Smooth muscle cell of the brain vasculature (primary cell): ENCODE data around the gene DOCK2.
"Not testable (repeated sequence)": the region's sequence is repeated elsewhere in the genome, so short reads cannot be mapped to it uniquely, and the experiment has no call there.

Experiments
- DNase-seq: peaks from one replicate; pipeline ENCODE4 v3.0.0-alpha.2; 2012; ENCODE audit warnings: low read depth, low spot score

DOCK2 gene

DNA sequence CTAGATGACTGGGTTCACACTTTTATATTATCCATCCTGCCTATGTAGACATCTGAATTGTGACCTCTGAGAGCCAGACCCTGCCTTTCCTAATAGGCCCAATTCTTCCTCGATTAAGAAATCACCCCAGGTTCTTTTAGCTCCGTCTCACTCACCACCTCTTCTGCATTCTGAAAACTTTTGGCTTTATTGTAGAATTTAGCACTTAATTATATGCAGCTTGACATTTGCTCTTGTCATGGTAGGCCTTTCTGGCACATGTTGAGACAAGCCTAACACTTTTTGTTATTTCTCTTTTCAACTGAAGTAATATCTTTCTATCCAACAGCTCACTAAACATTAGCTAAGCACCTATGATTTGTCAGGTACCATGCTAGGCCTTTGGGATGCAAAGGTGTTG lies 180.0 kb downstream of the DOCK2 start:
- no peak for DNase-seq

DNA sequence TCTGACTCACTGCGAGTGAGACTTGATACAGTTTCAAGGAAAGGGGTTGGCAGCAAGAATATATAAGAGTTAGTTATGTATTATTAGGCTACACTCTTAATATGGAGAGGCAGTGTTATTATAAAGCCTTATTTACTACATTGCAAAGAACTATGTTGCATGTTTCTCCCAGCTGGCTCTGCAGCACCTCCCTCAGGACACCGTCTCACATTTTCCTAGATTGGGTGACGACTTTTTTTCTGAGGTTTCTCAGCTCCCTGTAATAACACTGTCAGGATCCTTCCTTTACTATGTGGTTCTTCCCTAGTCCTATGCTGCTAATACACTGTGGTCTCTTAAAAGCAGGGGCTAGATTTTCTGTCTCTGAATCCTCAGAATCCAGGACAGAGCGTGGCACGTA lies 189.5 kb downstream of the DOCK2 start:
- DNase-seq, result no peak

GRCh38 chr5:169827769-169828168 lies 190.7 kb downstream of the DOCK2 start:
- no peak for DNase-seq

DNA sequence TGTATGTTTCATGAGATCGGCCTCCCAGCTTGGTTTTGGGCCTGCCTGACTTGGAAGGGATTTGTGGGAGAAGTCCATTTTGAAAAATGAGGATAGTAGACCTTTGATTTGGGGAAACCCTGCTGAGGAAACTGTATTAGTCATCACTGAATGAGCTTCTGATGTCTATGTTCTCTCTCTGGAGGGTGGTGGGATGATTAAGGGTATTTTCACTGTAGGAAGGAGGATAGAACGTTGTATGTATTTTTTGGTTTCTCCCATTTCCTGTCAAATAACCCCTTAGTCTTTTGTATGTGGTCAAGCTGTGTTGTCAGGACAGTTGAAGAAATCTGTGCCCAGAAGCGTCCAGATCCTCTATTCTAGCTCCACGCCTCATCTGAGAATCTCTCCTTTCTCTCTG lies 191.3 kb downstream of the DOCK2 start:
- no peak for DNase-seq

- DNase-seq, result no peak
Observed at GRCh38 chr5:169831331-169831730, 194.3 kb downstream of the DOCK2 start.

DNA sequence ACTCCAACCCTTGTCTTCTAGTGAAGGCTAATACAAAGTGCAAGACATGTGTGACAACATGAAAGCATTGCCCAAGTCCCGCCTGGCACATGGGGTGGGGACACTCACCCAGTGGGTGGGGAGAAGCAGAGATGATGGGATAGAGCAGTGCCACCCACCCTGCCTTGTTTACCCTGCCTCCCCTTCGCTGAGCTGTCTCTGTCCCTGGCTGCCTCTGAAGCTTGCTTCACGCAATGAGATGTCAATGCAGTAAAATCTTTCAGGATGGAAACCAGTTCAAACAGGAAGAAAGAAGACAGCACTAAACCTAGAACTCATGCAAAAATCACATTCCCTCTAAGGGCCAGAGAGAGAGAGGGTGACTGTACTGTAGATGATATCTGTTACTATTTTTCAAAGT lies 195.2 kb downstream of the DOCK2 start:
- no peak for DNase-seq

DNA sequence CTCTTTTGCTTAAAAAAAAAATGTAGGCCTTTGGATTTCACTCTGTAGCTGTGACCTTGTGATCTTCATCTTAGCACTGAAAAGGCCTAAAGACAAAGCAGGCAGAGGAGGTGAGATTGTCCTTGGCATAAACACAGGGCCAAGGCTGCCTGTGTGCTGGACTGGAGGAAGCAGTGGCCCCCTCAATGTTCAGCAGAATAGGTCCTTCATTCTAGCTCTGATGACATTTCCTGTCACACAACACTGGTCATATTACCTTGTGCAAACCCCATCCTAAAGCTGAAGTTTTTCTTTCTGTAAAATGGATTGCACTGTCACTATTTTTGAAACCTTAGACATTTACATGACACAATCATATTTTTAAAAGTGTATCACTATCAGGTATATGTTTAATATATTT lies 195.8 kb downstream of the DOCK2 start:
- no peak for DNase-seq

DNA sequence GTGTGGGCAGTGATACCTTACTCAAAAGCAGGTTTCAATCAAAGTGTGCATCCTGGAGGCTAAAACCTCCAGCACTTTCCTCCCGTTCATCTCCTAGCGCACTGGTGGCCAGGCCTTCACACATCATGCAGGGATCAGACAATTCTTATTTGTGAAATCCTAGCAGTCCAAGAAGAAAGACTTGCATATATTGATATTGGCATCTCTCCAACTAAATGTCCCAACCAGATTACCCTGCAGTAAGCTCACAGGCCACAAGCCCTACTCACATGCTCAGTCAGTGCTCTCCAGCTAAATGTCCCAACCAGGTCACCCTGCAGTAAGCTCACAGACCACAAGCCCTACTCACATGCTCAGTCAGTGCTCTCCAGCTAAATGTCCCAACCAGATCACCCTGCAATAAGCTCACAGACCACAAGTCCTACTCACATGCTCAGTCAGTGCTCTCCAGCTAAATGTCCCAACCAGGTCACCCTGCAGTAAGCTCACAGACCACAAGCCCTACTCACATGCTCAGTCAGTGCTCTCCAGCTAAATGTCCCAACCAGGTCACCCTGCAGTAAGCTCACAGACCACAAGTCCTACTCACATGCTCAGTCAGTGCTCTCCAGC lies 196.7 kb downstream of the DOCK2 start:
- DNase-seq, result peak; percentile 26

GRCh38 chr5:169834540-169834939 lies 197.5 kb downstream of the DOCK2 start:
- DNase-seq, result not testable (repeated sequence)

DNA sequence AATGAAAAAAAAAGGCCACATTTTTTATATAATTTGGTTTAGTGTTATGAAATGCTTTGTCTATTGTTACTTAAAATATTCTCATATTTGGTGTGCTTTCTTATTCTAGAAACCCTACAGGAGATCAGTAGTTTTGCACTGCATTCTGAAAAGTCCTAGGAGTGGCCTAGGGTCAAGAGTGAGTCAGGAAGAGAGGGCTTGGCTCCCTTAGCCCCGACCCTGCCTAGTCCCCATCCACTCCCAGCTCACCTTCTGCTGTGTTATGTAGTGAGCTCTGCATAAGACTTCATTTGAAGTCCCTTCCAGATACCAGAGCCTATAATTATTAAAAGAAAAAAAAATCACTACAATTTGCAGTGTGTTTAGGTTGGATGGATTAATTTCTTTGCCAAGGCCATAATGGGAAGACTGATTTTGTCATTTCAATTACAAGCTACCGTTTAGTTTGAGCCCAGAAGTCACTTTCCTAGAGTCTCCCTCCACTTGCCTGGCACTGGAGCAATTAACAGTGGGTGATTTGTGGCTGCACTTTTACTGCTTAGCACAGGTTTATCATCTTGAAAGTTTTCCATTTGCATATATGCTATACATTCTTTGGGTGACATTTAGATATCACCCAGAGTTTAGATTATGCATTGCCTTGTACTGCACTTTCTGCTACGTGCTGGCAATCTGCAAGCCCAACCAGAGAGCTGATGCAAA lies 199.9 kb downstream of the DOCK2 start:
- no peak for DNase-seq

GRCh38 chr5:169837686-169838085 lies 200.6 kb downstream of the DOCK2 start:
- DNase-seq, result no peak

DNA sequence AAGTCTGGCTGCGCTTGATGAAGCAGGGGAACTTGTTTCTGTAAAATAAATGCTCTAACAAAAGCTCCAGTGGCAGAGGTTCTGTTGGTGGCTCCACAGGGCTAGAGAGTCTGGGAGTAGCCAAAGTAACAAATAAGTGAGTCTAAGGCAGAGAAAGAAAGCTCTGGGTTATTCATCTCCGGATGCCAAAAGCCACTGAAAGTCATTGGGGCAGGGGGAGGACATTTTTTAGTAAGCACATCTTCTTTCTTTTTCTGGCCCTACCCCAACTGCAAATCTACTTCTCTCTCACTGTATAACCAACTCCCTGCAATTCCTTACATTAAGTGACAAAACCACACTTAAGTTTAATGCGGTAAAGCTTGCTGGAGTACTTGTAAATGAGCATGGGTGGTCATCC lies 201.6 kb downstream of the DOCK2 start:
- no peak for DNase-seq

GRCh38 chr5:169840405-169840804 lies 203.3 kb downstream of the DOCK2 start:
- no peak for DNase-seq

GRCh38 chr5:169842699-169843098 lies 205.6 kb downstream of the DOCK2 start:
- DNase-seq, result no peak

- no peak for DNase-seq
Observed at GRCh38 chr5:169847519-169847918, 210.4 kb downstream of the DOCK2 start.

GRCh38 chr5:169848271-169848670 lies 211.2 kb downstream of the DOCK2 start:
- DNase-seq, result no peak

GRCh38 chr5:169848792-169849191 lies 211.7 kb downstream of the DOCK2 start:
- no peak for DNase-seq

DNA sequence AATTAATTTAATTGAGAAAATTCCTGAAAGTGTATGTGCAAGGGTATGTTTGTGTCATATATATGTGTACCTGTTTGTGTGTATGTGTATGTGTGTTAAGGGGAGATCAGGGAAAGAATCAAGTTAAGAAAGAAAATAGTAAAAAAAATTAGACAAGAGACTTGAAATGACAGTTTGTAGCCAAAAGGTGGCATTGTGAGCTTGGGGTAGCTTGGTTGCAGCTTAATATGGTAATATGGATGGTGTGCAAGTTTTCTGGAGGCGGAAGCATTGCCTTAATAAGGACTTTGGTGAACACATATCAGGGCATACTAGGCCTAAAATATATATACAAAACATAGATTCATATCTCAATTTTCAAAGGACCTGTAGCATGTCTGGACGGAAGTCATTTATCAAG lies 213.3 kb downstream of the DOCK2 start:
- DNase-seq, result no peak

GRCh38 chr5:169851321-169851850 lies 214.3 kb downstream of the DOCK2 start:
- DNase-seq, result no peak

- DNase-seq, result peak; percentile 13
Observed at GRCh38 chr5:169856571-169856970, 219.5 kb downstream of the DOCK2 start.

DNA sequence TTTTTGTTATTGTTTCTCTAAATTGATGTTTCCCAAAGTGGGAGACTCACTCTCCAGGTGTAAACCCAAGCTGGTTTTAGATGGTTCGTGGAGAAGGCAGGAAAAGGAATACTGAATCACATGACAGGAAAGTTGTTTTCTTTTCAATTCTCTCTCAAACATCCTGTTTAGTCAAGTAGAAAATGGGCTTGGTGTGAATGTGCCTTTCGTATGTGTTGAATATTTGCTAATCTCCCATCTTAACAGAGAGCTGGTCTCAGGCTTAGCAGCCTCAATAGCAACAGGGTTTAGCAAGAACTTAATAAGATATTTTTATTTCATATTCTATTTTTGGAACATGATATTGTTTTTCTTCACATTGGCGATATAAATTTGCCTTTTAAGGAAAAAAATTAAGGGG lies 223.5 kb downstream of the DOCK2 start:
- no peak for DNase-seq

DNA sequence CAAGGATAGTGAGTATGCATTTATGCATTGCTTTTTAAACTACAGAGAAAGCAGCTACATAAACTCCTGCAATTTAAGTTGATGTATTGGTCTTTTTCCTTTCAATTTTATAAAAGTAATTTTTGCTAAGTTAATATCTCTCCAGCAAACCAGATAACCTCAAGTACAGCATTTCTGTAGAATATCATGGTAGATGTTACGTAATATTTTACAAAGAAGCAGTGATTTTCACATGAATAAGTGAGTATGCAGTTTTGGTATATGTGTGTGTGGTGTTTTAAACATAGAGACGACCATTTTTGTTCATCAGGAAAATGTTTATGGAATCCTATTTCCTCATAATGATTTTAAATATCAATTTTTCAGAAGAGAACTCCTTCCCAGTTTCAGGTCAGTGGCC lies 224.4 kb downstream of the DOCK2 start:
- DNase-seq, result no peak

- DNase-seq, result no peak
Observed at GRCh38 chr5:169861934-169862333, 224.9 kb downstream of the DOCK2 start.
